ENCODE measurements around the gene PTPN12.
"Not testable (repeated sequence)": the region's sequence is repeated elsewhere in the genome, so short reads cannot be mapped to it uniquely, and the experiment has no call there.

PTPN12 gene

GRCh38 chr7:77580762-77581350, 43.8 kb downstream of the PTPN12 start:
- DNase-seq: peak; percentile 5

DNA sequence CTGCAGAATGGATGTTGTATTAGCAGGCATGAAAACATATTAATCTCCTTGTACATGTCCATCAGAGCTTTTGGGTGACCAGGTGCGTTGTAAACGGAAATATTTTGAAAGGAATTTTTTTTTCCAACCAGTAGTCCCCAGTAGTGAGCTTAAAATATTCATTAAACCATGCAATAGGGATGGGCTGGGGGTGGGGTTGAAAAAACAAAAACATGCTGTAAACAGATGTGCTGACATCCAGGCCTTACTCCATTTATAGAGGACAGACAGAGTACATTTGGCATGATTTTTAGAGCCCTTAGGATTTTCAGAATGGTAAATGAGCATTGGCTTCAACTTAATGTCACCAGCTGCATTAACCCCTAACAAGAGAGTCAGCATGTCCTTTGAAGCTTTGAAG, 50.2 kb downstream of the PTPN12 start:
- no peak for DNase-seq

- no peak for DNase-seq
Observed at GRCh38 chr7:77600952-77601351, 63.9 kb downstream of the PTPN12 start.

GRCh38 chr7:77606562-77606961, 69.5 kb downstream of the PTPN12 start:
- no peak for DNase-seq

DNA sequence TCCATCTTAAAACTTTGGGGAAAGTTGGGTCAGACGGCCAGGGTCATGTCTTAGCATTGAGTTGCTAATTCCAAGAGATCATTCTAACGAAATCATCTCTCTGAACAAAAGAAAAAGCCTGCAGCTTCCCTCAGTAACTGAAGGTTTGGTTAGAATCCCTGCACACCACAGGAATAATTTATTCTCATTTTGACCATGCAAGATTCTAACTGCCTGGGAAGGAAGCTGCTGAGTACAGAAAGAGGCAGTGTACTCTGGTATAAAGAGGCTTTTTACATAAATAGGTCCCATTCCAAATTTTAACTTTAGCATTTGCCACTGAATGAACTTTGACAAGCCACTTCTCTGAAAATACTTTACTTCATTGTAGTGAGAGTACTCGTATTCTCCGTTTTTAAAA, 82.2 kb downstream of the PTPN12 start:
- no peak for DNase-seq

DNA sequence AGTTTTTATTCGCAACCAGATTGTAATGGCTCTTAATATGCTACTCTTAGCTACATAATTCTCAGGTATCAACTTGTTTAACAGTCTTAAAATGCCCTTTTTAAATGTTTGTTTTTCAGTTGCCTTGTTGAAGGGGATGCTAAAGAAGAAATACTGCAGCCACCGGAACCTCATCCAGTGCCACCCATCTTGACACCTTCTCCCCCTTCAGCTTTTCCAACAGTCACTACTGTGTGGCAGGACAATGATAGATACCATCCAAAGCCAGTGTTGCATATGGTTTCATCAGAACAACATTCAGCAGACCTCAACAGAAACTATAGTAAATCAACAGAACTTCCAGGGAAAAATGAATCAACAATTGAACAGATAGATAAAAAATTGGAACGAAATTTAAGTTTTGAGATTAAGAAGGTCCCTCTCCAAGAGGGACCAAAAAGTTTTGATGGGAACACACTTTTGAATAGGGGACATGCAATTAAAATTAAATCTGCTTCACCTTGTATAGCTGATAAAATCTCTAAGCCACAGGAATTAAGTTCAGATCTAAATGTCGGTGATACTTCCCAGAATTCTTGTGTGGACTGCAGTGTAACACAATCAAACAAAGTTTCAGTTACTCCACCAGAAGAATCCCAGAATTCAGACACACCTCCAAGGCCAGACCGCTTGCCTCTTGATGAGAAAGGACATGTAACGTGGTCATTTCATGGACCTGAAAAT, 89.7 kb downstream of the PTPN12 start:
- no peak for DNase-seq

- DNase-seq: no peak
Observed at GRCh38 chr7:77627309-77627676, 90.2 kb downstream of the PTPN12 start.

DNA sequence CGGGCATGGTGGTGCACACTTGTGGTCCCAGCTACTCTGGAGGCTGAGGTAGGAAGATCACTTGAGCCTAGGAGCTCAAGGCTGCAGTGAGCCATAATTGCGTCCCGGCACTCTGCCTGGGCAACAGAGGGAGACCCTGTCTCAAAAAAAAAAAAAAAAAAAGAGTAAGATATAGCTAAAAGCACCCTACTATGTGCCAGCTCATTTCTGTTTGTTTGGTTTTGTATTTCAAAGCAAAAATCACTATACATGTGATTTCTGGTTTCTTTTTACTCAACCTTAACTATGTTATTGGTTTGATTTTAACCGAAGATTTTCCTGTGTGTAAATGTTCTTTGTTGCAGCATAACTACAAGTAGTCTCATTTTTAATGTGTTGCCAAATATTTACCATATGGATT, 92.7 kb downstream of the PTPN12 start:
- no peak for DNase-seq

DNA sequence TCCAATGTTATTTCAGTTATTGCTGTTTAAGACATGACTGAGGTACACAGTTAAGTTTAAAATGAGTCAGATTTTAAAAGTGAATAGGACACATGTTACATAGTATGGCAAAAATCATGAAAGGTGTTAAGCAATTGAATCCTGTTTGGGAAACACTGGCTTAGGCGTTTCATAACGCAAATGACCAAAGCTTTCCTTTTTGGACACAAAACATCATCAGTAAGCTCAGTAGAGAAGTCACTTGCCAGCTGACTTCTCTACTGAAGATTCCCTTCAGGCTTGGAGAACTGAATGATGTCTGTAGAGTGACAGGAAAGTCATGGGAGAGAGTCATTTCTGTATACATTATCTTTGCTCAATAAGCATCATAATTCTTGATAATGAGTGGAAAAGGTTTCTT, 94.7 kb downstream of the PTPN12 start:
- DNase-seq: no peak

GRCh38 chr7:77644774-77645173, 107.7 kb downstream of the PTPN12 start:
- no peak for DNase-seq

- no peak for DNase-seq
Observed at GRCh38 chr7:77648742-77649338, 111.7 kb downstream of the PTPN12 start.

DNA sequence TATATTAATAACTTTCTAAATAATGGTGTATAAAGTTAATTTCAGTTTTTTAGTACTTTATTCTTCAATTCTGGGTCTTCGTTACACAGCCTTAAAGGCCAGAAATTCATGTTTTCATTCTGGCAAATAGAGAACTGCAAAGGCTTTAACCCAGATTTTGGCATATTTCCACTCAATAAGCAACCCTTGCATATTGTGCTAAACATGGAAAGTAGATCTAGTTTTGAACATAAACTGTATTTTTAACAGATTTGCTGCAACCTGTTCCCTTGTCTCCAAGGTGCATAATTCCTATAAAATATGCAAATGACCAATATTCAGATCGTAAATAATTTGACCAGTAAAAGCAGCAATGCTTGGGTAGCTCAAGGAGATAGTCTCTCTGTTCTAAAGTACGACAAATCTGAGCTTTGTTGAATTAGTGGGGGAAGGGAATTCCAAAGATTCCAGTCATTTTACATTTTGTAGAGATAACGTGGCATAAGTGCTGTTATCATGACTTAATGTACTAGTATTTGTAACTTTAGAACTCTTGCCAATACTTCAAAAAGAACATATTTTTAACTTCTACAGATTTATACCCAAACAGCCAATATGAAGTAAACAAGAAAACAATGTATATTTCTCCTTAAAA, 112.7 kb downstream of the PTPN12 start:
- no peak for DNase-seq

- DNase-seq: no peak
Observed at GRCh38 chr7:77651575-77652162, 114.6 kb downstream of the PTPN12 start.

DNA sequence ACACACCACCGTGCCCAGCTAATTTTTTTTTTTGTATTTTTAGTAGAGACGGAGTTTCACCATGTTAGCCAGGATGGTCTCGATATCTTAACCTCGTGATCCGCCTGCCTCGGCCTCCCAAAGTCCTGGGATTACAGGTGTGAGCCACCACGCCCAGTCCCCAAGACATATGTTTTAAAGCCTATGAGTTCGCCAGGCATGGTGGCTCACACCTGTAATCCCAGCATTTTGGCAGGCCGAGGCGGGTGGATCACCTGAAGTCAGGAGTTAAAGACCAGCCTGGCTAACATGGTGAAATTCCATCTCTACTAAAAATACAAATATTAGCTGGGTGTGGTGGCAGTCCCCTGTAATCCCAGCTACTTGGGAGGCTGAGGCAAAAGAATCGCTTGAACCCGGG, 115.7 kb downstream of the PTPN12 start:
- DNase-seq: not testable (repeated sequence)

- no peak for DNase-seq
Observed at GRCh38 chr7:77653572-77653971, 116.5 kb downstream of the PTPN12 start.

DNA sequence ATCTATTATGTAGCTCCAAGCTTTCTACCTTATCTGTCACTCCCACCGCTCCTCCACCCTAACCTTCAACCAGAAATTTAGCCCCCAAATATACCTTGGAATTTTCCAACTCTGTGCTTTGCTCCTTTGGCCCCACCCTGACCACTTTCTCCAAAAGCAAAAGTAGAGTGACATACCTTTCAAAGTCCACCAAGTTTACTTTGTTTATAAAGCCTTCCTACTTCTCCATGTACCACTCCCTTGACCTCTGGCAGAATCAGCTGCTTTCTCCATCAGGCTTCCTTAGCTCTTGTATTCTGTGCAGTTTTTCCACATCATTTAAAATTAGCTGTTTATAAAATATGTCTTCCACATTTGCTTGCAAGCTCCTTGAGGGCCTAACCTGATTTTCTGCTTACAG, 118.3 kb downstream of the PTPN12 start:
- no peak for DNase-seq

DNA sequence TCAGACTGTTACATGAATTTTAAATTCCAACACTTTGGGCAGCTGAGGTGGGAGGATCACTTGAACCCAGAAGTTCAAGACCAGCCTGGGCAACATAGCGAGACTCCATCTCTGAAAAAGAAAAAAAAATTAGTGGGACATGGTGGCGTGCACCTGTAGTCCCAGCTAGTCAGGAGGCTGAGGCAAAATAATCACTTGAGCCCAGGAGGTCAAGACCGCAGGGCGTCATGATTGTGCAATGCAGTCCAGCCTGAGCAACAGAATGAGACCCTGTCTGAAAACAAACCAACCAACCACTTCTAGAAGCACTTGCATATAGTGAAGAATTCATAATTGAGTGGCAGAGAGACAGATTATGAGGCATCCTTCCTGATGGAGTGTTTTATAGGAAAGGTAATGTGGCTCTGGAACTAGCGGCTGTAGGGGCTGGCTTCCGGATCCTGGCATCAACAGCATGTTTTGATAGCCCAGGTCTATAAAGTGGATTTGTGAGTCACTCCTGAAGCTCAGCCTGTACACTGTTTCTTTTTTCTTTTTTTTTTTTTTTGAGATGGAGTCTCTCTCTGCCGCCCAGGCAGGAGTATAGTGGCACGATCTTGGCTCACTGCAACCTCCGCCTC, 118.9 kb downstream of the PTPN12 start:
- no peak for DNase-seq

- DNase-seq: peak; percentile 17
Observed at GRCh38 chr7:77657427-77658224, 120.5 kb downstream of the PTPN12 start.

- DNase-seq: no peak
Observed at GRCh38 chr7:77658928-77659327, 121.8 kb downstream of the PTPN12 start.

DNA sequence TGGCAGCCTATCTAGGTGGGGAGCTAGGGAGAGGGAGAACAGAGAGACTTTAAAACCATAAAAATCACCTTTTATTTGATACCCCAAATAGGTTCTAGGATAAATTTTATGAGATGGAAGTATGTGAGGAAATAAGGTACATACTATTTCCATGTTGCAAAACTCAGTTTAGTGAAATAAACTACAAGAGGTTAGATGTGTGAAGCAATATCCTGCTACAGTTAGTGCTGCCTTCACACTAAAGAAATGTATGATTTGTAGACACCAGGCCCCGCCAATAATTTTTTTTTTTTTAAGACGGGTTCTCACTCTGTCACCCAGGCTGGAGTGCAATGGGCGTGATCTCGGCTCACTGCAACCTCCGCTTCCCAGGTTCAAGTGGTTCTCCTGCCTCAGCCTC, 124.7 kb downstream of the PTPN12 start:
- DNase-seq: no peak

DNA sequence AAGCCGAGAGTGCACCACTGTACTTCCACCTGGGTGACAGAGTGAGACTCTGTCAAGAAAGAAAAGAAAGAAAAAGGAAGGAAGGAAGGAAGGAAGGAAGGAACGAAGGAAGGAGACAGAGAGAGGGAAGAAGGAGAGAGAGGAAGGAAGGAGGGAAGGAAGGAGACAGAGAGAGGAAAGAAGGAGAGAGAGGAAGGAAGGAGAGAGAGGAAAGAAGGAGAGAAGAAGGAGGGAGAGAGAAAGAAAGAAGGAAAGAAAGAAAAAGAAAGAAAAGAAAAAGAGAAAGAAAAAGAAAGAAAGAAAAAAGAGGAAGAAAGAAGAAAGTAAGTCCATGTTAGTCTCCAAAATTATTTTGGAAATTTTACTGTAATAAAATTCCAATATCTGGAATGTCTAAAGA, 125.8 kb downstream of the PTPN12 start:
- no peak for DNase-seq

GRCh38 chr7:77664715-77665114, 127.6 kb downstream of the PTPN12 start:
- no peak for DNase-seq
